Endodermal cell (in vitro differentiated cells): ENCODE results near the gene LINGO4. TPM values are rescaled to one million over a fixed set of nuclear protein-coding genes. Genes with fewer than 3 reads are reported as not detected.

Experiments used
- DNase-seq: peaks from one replicate; pipeline ENCODE4 v3.0.0-alpha.2; 2017
- H3K27ac ChIP-seq: 2 replicates; pipeline ENCODE4 v1.5.1; 2013; ENCODE audit warnings: mild to moderate bottlenecking, low read depth, low read length, moderate library complexity
- H3K27me3 ChIP-seq: 2 replicates; pipeline ENCODE4 v1.6.1; 2013; ENCODE audit warnings: mild to moderate bottlenecking, low read length, moderate library complexity; ENCODE audit not compliant: insufficient read depth, control insufficient read depth, poor library complexity, severe bottlenecking
- H3K36me3 ChIP-seq: 2 replicates; pipeline ENCODE4 v1.7.0; 2013; ENCODE audit warnings: mild to moderate bottlenecking, low read length, moderate library complexity; ENCODE audit not compliant: control insufficient read depth, insufficient read depth
- H3K4me1 ChIP-seq: one replicate; pipeline ENCODE4 v1.7.0; 2013; ENCODE audit warnings: low read length; ENCODE audit not compliant: control insufficient read depth, insufficient read depth
- H3K4me3 ChIP-seq: 2 replicates; pipeline ENCODE4 v1.5.1; 2013; ENCODE audit warnings: mild to moderate bottlenecking, low read length, moderate library complexity
- H3K9ac ChIP-seq: 2 replicates; pipeline ENCODE4 v1.6.1; 2013; ENCODE audit warnings: mild to moderate bottlenecking, low read length, moderate library complexity; ENCODE audit not compliant: poor library complexity, severe bottlenecking; ENCODE audit errors: extremely low read depth
- H3K9me3 ChIP-seq: 2 replicates; pipeline ENCODE4 v1.6.1; 2013; ENCODE audit warnings: mild to moderate bottlenecking, low read length, moderate library complexity; ENCODE audit not compliant: control insufficient read depth
- H3K27ac Mint-ChIP-seq: 2 replicates; pipeline ENCODE4 v1.8.0; 2020; ENCODE audit warnings: mixed read lengths
- H3K27me3 Mint-ChIP-seq: 2 replicates; pipeline ENCODE4 v1.8.0; 2021; ENCODE audit warnings: mild to moderate bottlenecking, mixed read lengths; ENCODE audit not compliant: insufficient read depth
- H3K36me3 Mint-ChIP-seq: 2 replicates; pipeline ENCODE4 v1.8.0; 2020; ENCODE audit warnings: low read depth, mixed read lengths
- H3K4me1 Mint-ChIP-seq: 2 replicates; pipeline ENCODE4 v1.8.0; 2020; ENCODE audit warnings: mixed read lengths
- H3K4me3 Mint-ChIP-seq: 2 replicates; pipeline ENCODE4 v1.8.0; 2020; ENCODE audit warnings: mild to moderate bottlenecking, moderate library complexity, mixed read lengths
- H3K9me3 Mint-ChIP-seq: 2 replicates; pipeline ENCODE4 v1.8.0; 2020; ENCODE audit warnings: mild to moderate bottlenecking, mixed read lengths
- CTCF ChIP-seq: fragments of 200-600 bp; sonication (generic); conservative IDR thresholded peaks from 2 replicates; pipeline ENCODE4 v1.5.0; 2021; ENCODE audit warnings: antibody characterized with exemption, mild to moderate bottlenecking
- WGBS, 2 experiments: methylation state at CpG; one replicate each; pipeline versions ENCODE4 v1.1.5 to v1.1.7; 2013; ENCODE audit warnings: missing lambda C conversion rate in 2 of 2, mixed read lengths in 1 of 2; ENCODE audit not compliant: insufficient coverage in 1 of 2, insufficient read length in 1 of 2; 5-methylcytosine and 5-hydroxymethylcytosine counted together
- total RNA-seq, 2 donors: library from RNA; stranded (reverse); fragmentation: NEBNext Ultra II Directional in 1 of 2; extraction: Animal tissue kit (Norgen Biotek cat#: 25700) in 1 of 2; gene quantifications; 2 replicates in 1 of 2; 3 replicates in 1 of 2; pipeline ENCODE4 v1.2.1, GENCODE V29; 2021

LINGO4 gene
- total RNA-seq, 2 donors from 2014 or later = not detected

- Mint-ChIP-seq H3K4me1 (peaks cover 9% of the 10 kb centered on the region), H3K4me3 (no peak overlapping the region), H3K36me3 (no peaks in the 10 kb centered on the region), H3K9me3 (no peaks in the 10 kb centered on the region), H3K27me3 (no peaks in the 10 kb centered on the region), H3K27ac (no peak overlapping the region)
- Histone ChIP-seq H3K36me3 (no peaks in the 10 kb centered on the region), H3K4me1 (no peaks in the 10 kb centered on the region), H3K9ac (no peak overlapping the region), H3K27ac (no peak overlapping the region), H3K4me3 (no peak overlapping the region), H3K27me3 (peaks cover 7% of the 10 kb centered on the region), H3K9me3 (no peaks in the 10 kb centered on the region)
- 87 to 88% methylated on average over 1 to 3 of the region's 3 CpGs for WGBS, 2 experiments
- no peak for DNase-seq
- no peak for TF ChIP-seq CTCF
These were observed 17.5 kb downstream of the LINGO4 start for GRCh38 chr1:151787689-151788088.

DNA sequence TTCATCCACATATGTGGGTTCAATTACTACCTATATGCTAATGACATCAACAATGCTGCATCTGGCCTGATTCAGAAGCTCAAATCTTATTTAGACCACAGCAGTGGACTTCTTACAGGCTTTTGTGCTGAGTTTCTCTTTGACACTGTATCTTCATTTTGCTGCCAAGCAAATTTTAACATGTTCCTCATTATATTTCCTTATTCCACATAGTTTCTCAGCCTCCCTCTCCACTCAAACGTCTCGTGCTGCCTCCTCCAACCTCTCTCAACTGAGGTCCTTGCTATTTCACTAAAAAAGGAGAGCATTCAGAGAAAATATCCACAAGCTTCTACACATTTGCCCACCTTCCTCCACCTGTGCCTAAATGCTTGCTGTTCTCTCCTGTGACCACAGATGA lies 21.4 kb downstream of the LINGO4 start:
- no peaks in the 10 kb centered on the region for H3K9me3 ChIP-seq
- H3K9me3 Mint-ChIP-seq = no peaks in the 10 kb centered on the region
- no peak overlapping the region for H3K27ac ChIP-seq
- H3K4me3 Mint-ChIP-seq = no peak overlapping the region
- H3K9ac ChIP-seq = no peak overlapping the region
- H3K27ac Mint-ChIP-seq = no peak overlapping the region
- H3K36me3 Mint-ChIP-seq = peaks cover 7% of the 10 kb centered on the region
- no peaks in the 10 kb centered on the region for H3K4me1 ChIP-seq
- 85 to 88% methylated on average over 2 of the region's 2 CpGs for WGBS, 2 experiments
- DNase-seq = no peak
- peaks cover 1% of the 10 kb centered on the region for H3K4me1 Mint-ChIP-seq
- no peaks in the 10 kb centered on the region for H3K36me3 ChIP-seq
- H3K4me3 ChIP-seq = no peak overlapping the region
- no peaks in the 10 kb centered on the region for H3K27me3 ChIP-seq
- no peak for TF ChIP-seq CTCF
- no peaks in the 10 kb centered on the region for H3K27me3 Mint-ChIP-seq

DNA sequence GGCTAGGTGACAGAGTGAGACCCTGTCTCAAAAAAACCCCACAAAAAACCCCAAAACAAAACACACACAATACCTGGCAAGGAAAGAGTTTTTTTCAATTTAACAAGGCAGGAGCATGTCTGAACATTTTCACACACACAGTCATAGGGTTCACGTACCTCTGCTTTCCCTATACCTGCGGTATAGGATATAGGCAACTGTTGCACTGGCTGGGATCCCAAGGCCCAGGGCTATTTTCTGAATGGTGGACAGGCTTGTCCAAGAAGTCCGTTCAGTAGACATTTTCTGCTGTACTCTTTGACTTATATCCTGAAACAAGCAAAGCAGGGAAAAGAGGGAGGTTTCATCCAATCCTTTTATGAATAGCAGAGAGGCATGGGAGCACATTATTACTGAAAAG lies 22.5 kb downstream of the LINGO4 start:
- Mint-ChIP-seq H3K4me1 (no peaks in the 10 kb centered on the region), H3K27ac (no peak overlapping the region), H3K36me3 (peaks cover 13% of the 10 kb centered on the region), H3K4me3 (no peak overlapping the region), H3K9me3 (no peaks in the 10 kb centered on the region), H3K27me3 (no peaks in the 10 kb centered on the region)
- 88 to 91% methylated on average over 3 of the region's 3 CpGs for WGBS, 2 experiments
- Histone ChIP-seq H3K9me3 (no peaks in the 10 kb centered on the region), H3K27ac (no peak overlapping the region), H3K4me3 (no peak overlapping the region), H3K27me3 (no peaks in the 10 kb centered on the region), H3K9ac (no peak overlapping the region), H3K4me1 (no peaks in the 10 kb centered on the region), H3K36me3 (no peaks in the 10 kb centered on the region)
- no peak for DNase-seq
- no peak for TF ChIP-seq CTCF
